Cardiac muscle cell (in vitro differentiated cells and primary cell): ENCODE results near the gene FHIT. TPM values are rescaled to one million over a fixed set of nuclear protein-coding genes. Genes with fewer than 3 reads are reported as not detected.
"Not testable (repeated sequence)": the region's sequence is repeated elsewhere in the genome, so short reads cannot be mapped to it uniquely, and the experiment has no call there.

Experiments
- DNase-seq, 2 donors: peaks; one replicate each; pipeline versions ENCODE4 v3.0.0 to v3.0.0-alpha.2; 2010 to 2017; ENCODE audit warnings: low read depth in 1 of 2, low spot score in 1 of 2
- H3K27ac ChIP-seq: fragments of 200-600 bp; sonication (generic); 2 replicates; pipeline ENCODE4 v1.5.1; 2016
- H3K27me3 ChIP-seq: fragments of 200-600 bp; sonication (generic); 2 replicates; pipeline ENCODE4 v1.6.0; 2016; ENCODE audit warnings: control low read depth
- H3K36me3 ChIP-seq: fragments of 200-600 bp; sonication (generic); 2 replicates; pipeline ENCODE4 v1.5.1; 2016; ENCODE audit warnings: control low read depth
- H3K4me1 ChIP-seq: fragments of 200-600 bp; sonication (generic); 2 replicates; pipeline ENCODE4 v1.8.1; 2017; ENCODE audit warnings: low read depth, mild to moderate bottlenecking, mixed run types
- H3K4me3 ChIP-seq: fragments of 200-600 bp; sonication (generic); 2 replicates; pipeline ENCODE4 v1.5.1; 2016; ENCODE audit warnings: mild to moderate bottlenecking
- H3K9me3 ChIP-seq: fragments of 200-600 bp; sonication (generic); 2 replicates; pipeline ENCODE4 v1.5.1; 2017; ENCODE audit warnings: low read depth, mild to moderate bottlenecking, control low read depth
- polyA plus RNA-seq: library from polyadenylated mRNA; unstranded; fragments of >200 nt; fragmentation: Nextera tagmentation; extraction: Ambion mirVana; gene quantifications from 2 replicates; pipeline ENCODE4 v1.2.1, GENCODE V29; 2016
- total RNA-seq: library from RNA; depleted of rRNA; stranded (reverse); fragments of >200 nt; gene quantifications from 2 replicates; pipeline ENCODE4 v1.2.3, GENCODE V29; 2016
- TF ChIP-seq, protein P1 (sequence below): IDR thresholded peaks from 2 replicates; pipeline ENCODE4 v1.5.1; 2012; ENCODE audit warnings: low read depth, mild to moderate bottlenecking, low read length

The FHIT gene
- total and polyA plus RNA-seq, 2 experiments from 2014 or later = 6.9 to 12.5 TPM

DNA sequence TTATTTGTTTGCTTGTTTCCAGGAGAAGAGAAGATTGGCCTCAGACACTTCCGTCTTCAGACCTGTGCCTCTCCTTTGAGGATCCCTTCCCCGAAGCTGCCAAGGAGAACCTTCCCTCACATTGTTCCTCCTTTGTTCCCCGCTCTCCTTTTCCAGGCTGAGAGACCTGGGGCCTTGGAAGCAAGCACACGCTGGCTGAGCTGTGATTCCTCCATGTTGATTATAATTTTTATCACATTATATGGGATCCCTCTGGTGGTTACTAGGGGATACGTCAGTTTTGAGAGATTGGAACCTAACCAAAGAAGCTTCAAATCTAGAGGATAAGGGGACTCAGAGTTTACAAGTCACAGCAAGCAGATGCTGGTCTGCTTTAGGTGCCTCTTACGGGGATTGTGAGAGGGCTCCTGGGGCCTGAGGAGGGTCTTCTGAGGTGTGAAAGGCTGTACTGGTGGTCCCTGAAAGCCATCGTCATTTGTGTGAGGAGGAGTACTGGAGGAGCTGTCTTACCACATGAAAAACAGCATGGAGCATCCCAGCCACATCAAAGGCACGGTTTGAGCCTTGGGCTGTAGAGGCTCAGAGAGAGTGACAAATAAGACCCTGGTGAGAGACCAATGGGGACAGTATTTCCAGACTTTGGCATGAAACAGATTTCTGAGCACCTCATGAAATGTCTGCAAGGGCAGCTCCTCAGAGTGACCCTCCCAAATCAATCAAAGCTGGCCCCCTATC lies 1441.4 kb downstream of the FHIT start:
- H3K36me3 ChIP-seq = no peaks in the 10 kb centered on the region
- TF ChIP-seq, protein P1, sequence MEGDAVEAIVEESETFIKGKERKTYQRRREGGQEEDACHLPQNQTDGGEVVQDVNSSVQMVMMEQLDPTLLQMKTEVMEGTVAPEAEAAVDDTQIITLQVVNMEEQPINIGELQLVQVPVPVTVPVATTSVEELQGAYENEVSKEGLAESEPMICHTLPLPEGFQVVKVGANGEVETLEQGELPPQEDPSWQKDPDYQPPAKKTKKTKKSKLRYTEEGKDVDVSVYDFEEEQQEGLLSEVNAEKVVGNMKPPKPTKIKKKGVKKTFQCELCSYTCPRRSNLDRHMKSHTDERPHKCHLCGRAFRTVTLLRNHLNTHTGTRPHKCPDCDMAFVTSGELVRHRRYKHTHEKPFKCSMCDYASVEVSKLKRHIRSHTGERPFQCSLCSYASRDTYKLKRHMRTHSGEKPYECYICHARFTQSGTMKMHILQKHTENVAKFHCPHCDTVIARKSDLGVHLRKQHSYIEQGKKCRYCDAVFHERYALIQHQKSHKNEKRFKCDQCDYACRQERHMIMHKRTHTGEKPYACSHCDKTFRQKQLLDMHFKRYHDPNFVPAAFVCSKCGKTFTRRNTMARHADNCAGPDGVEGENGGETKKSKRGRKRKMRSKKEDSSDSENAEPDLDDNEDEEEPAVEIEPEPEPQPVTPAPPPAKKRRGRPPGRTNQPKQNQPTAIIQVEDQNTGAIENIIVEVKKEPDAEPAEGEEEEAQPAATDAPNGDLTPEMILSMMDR = peak; percentile 41

DNA sequence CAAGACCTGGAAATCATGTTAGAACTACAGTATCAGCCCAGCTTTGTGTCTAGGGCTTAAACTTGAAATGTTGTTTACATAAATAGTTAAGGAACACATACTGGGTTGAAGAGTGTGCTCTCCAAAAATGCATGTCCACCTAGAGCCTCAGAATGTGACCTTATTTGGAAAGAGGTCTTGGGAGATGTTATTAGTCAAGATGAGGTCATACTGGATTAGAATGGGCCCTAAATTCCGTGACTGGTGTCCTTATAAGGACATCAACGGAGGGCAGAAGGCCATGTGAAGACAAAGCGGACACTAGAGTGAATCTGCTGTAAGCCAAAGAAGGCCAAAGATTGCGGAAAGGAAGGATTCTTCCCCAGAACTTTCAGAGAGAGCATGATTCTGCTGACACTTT lies 1442.2 kb downstream of the FHIT start:
- no peak overlapping the region for H3K4me3 ChIP-seq
- peak in 1 of 2 donors; percentile 21 for DNase-seq
- no peaks in the 10 kb centered on the region for H3K27me3 ChIP-seq
- H3K27ac ChIP-seq = no peak overlapping the region
- peaks cover 7% of the 10 kb centered on the region for H3K4me1 ChIP-seq
- H3K36me3 ChIP-seq = no peaks in the 10 kb centered on the region
- TF ChIP-seq, protein P1 = no peak
- no peaks in the 10 kb centered on the region for H3K9me3 ChIP-seq

More for the DNA sequence above, 1441.4 kb downstream of the FHIT start:
- Histone ChIP-seq H3K9me3 (no peaks in the 10 kb centered on the region), H3K4me1 (peaks cover 7% of the 10 kb centered on the region), H3K27me3 (no peaks in the 10 kb centered on the region), H3K27ac (no peak overlapping the region), H3K4me3 (no peak overlapping the region)
- DNase-seq = peak in 1 of 2 donors; percentile 55

DNA sequence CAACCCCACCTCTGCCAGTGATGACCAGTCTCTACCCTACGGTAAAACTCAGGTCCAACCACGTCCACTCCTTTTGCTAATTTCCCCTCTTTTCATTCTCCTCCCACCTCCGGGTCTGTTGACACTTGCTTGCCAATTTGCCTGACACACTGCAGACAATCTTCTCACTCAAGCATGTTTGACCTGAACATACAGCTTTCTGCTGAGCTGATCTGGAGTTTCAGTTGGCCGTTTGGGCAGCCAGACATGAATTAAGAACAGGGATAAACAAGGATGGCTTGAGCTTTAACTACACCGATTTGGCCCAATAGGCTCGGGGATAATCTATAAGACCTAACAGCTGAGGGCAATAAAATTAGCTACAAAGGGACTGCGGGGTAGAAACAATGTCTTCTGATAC lies 1442.8 kb downstream of the FHIT start:
- no peak for DNase-seq
- TF ChIP-seq, protein P1 = no peak
- no peak overlapping the region for H3K27ac ChIP-seq

DNA sequence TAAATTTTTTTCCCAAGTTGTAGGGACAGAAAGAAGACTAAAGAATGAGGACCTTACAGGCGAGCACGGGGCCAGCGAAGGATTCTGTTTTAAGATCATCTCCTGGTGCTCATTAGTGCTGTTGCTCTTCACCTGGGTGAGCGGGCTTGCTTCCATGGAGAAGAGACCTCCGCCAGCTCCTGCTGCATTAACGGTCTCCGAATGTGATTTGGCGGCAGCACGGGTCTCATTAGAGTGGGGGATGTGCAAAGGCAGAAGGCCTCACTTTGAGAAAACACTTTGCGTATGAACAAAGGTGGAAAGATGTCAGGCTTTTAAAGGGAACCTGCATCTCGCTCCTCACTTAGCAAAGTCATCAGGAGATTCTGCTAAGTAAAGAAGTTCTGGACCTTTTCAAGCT lies 1448.0 kb downstream of the FHIT start:
- Histone ChIP-seq H3K36me3 (no peaks in the 10 kb centered on the region), H3K4me1 (no peaks in the 10 kb centered on the region), H3K27me3 (no peaks in the 10 kb centered on the region), H3K9me3 (no peaks in the 10 kb centered on the region), H3K4me3 (no peak overlapping the region), H3K27ac (no peak overlapping the region)
- TF ChIP-seq, protein P1 = no peak
- DNase-seq = no peak

More for the DNA sequence above, 1442.8 kb downstream of the FHIT start:
- H3K9me3 ChIP-seq = no peaks in the 10 kb centered on the region
- H3K4me3 ChIP-seq = no peak overlapping the region
- H3K27me3 ChIP-seq = no peaks in the 10 kb centered on the region
- no peaks in the 10 kb centered on the region for H3K36me3 ChIP-seq
- peaks cover 7% of the 10 kb centered on the region for H3K4me1 ChIP-seq

DNA sequence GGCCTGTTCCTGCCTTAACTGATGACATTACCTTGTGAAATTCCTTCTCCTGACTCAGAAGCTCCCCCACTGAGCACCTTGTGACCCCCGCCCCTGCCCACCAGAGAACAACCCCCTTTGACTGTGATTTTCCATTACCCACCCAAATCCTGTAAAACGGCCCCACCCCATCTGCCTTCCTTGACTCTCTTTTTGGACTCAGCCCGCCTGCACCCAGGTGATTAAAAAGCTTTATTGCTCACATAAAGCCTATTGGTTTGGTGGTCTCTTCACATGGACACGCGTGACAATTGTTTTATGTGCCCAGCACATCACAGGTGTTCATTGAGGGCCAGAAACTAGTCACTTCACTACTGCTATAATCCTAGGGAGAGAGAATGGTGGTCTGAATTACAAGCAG lies 1448.8 kb downstream of the FHIT start:
- DNase-seq, H3K9me3 ChIP-seq, H3K27me3 ChIP-seq, H3K4me3 ChIP-seq, H3K36me3 ChIP-seq, H3K27ac ChIP-seq, H3K4me1 ChIP-seq: not testable (repeated sequence)

DNA sequence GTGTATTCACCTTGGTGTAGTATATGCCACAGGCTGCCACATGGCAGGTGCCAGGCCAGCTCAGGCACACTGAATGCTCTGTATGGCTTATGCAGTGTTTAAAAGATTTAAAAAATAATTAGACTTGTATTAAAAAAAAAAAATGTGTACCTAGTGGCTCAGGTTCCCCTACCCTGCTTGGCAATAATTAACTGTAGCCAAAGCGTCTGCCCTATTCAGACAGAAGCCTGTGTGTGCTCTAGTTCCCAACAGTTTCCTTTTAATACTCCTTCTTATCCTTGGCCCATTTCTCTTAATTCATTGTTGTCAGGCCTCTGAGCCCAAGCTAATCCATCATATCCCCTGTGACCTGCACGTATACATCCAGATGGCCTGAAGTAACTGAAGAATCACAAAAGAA lies 1449.2 kb downstream of the FHIT start:
- Histone ChIP-seq H3K36me3 (no peaks in the 10 kb centered on the region), H3K9me3 (no peaks in the 10 kb centered on the region), H3K4me3 (no peak overlapping the region), H3K27me3 (no peaks in the 10 kb centered on the region), H3K27ac (no peak overlapping the region), H3K4me1 (no peaks in the 10 kb centered on the region)
- TF ChIP-seq, protein P1 = no peak
- DNase-seq = no peak
